Psoas muscle (tissue), 8 donors: Measurements from ENCODE around the gene UPF1. TPM values are rescaled to one million over a fixed set of nuclear protein-coding genes. Genes with fewer than 3 reads are reported as not detected.

Source experiments
- ATAC-seq, 4 donors: fragments of 200-7000 bp; cut with Tn5 transposase; one replicate each; pipeline ENCODE4 v1.9.1; 2020; ENCODE audit warnings: moderate library complexity in 3 of 4, mild to moderate bottlenecking in 2 of 4
- DNase-seq, 2 donors: peaks; one replicate each; pipeline ENCODE4 v3.0.0-alpha.2; 2020
- H3K27ac ChIP-seq: fragments of 200-600 bp; one replicate; pipeline ENCODE4 v1.8.0; 2022
- H3K27me3 ChIP-seq, 3 donors: fragments of 200-600 bp in 1 of 3; one replicate each; pipeline versions ENCODE4 v1.6.1 to v1.8.0; 2013 to 2022; ENCODE audit warnings: low read length in 2 of 3, mild to moderate bottlenecking in 2 of 3, moderate library complexity in 1 of 3; ENCODE audit not compliant: insufficient read depth in 3 of 3
- H3K36me3 ChIP-seq, 2 donors: fragments of 200-600 bp in 1 of 2; one replicate each; pipeline versions ENCODE4 v1.6.1 to v1.8.0; 2013 to 2022; ENCODE audit warnings: low read depth in 1 of 2, mild to moderate bottlenecking in 1 of 2, moderate library complexity in 1 of 2; ENCODE audit not compliant: insufficient read depth in 1 of 2
- H3K4me1 ChIP-seq: fragments of 200-600 bp; one replicate; pipeline ENCODE4 v1.8.0; 2022
- H3K4me3 ChIP-seq: fragments of 200-600 bp; one replicate; pipeline ENCODE4 v1.8.0; 2022; ENCODE audit warnings: mild to moderate bottlenecking
- H3K9me3 ChIP-seq: fragments of 200-600 bp; one replicate; pipeline ENCODE4 v1.8.0; 2022
- CTCF ChIP-seq: fragments of 200-600 bp; IDR thresholded peaks from one replicate; pipeline ENCODE4 v1.8.0; 2022; ENCODE audit warnings: antibody characterized with exemption
- WGBS, 3 donors: extraction: QIAGEN DNeasy Blood & Tissue Kit; methylation state at CpG; one replicate each; pipeline versions ENCODE4 v1.1.6 to v1.1.7; 2013; 5-methylcytosine and 5-hydroxymethylcytosine counted together
- intact Hi-C, 2 donors: fragments of 100-400 bp; cut with DNase I; formaldehyde crosslinking; loops; one replicate each; pipeline versions ENCODE4 v1.11.0 to v1.14.2; 2022
- long read RNA-seq, 2 donors: library from polyadenylated mRNA; unstranded; transcript quantifications; one replicate each; pipeline ENCODE4 v2.0.0, GENCODE V29; 2021
- polyA plus RNA-seq, 3 donors: library from polyadenylated mRNA; stranded (reverse); fragments of 200-250 nt; gene quantifications; one replicate each; pipeline ENCODE4 v1.2.3, GENCODE V29; 2013
- total RNA-seq, 4 donors: library from RNA; stranded (reverse); fragmentation: NEBNext Ultra II Directional in 2 of 4; extraction: Animal tissue kit (Norgen Biotek cat#: 25700) in 2 of 4; gene quantifications; one replicate each; pipeline versions ENCODE4 v1.2.1 to v1.2.4, GENCODE V29; 2021 to 2023
- donor health status: healthy with polysubstance abuse.
- donor health status: DM: no; HTN: no; CAD: no; lungs with moderate emphysema.
- donor health status: Bipolar disorder and iron deficiency.
- donor health status: healthy.
- donor health status: DM: yes; HTN: yes; CAD: no.
- donor health status: DM: no; HTN: no; CAD: no.
- donor health status: DM: no; HTN: no; CAD: no.
- donor health status: DM: yes; HTN: yes; CAD: no.

UPF1 gene
- total RNA-seq = 10 to 100 TPM; 34.6 to 45.0 (median 37.9) TPM
- 10 to 100 TPM; 15.6 to 34.5 (median 34.4) TPM for polyA plus RNA-seq
- long read RNA-seq, donor 1, full-length matches to known transcripts = 12 of 33 reads
- long read RNA-seq, donor 1, partial matches to known transcripts = 11 of 33 reads
- long read RNA-seq, donor 1, other reads (novel, unspliced or antisense) = 10 of 33 reads
- long read RNA-seq, donor 2, full-length matches to known transcripts = 55 of 113 reads
- long read RNA-seq, donor 2, partial matches to known transcripts = 51 of 113 reads
- long read RNA-seq, donor 2, other reads (novel, unspliced or antisense) = 7 of 113 reads

DNA sequence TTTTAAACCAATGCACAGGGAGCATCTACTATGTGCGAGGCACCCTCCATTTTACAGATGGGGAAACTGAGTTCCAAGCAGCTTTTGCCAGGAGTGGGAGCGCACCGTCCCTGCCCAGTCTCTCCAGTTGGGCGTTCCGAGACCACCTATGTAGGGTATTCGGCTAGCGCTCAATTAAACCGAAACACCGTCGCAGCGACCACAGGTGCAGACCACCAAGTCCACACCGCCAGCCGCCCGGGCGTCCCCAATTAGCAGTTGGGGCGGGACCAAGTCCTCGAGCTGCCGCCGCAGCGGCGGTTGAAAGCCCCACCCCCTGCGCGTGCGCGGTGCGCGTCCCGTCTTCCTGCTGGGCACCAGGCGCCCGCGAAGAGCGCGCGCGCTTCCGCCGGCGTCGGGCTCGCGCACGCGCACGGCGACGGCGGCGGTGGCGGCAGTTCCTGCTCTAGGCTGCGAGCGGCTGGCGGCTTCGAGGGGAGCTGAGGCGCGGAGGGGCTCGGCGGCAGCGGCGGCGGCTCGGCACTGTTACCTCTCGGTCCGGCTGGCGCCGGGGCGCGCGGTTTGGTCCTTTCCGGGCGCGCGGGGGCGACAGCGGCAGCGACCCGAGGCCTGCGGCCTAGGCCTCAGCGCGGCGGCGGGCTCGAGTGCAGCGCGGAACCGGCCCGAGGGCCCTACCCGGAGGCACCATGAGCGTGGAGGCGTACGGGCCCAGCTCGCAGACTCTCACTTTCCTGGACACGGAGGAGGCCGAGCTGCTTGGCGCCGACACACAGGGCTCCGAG is at the start of gene UPF1:
UPF1 (plus strand) TSS at position 436 of the 782 bp plus-strand sequence; CDS start at position 687, 251 bp downstream.
- Histone ChIP-seq H3K36me3 (peaks cover 4 to 27% of the 10 kb centered on the region in 2 donors), H3K4me1 (peaks cover 28% of the 10 kb centered on the region), H3K27me3 (no peaks in the 10 kb centered on the region), H3K9me3 (peaks cover 11% of the 10 kb centered on the region), H3K27ac (peak within 1 kb of the TSS; percentile 93), H3K4me3 (peak within 1 kb of the TSS; percentile 97)
- 0 to 1% (median 0%) methylated on average over 73 to 96 of the region's 96 CpGs for WGBS, 3 donors
- ATAC-seq (peak; percentile 93 to 96 (median 94)), DNase-seq (peak; percentile 95 to 98)
- TF ChIP-seq CTCF = no peak
- intact Hi-C loops = loop anchor here in 1 of 2 donors (10.0 kb wide), 1 partner anchor 147 kb away; the partner anchor contains the start of gene CRTC1

DNA sequence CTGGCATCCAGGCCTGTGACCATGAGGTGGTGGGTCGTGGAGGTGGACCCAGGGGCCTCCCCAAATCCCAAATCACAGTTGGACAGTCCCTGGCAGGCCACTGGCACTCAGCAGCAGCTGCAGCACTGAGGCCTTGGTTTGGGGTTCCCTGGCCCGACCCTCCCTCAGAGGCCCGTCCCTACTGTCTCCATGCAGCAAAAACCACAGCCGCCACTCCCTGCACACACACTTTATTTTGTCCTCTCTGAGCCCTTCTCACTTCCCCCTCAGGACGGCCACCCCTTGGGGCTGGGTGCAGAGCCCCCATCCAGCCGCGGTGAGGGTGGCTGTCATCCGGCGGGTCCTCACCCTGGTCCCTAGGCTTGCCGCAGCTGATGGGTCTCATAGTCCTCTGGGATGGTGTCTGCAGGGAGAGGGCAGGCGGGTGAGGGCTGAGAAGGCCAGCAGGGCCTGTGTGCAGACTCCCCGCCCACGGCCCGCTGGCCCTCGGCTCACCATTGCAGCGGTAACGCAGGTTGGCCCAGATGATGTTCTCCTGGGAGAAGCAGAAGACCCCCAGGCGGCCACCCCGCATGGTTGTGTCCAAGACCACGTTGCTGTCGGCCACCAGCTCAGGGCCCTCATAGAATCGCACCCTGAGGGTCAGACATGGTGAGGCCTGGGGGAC is 49.1 kb upstream of the UPF1 start:
- no peak for TF ChIP-seq CTCF
- Histone ChIP-seq H3K4me3 (no peak overlapping the region), H3K4me1 (no peaks in the 10 kb centered on the region), H3K27ac (no peak overlapping the region), H3K36me3 (no peaks in the 10 kb centered on the region), H3K9me3 (no peaks in the 10 kb centered on the region), H3K27me3 (peaks cover 0 to 24% (median 14%) of the 10 kb centered on the region in 3 donors)
- ATAC-seq (no peak), DNase-seq (no peak)
- 82 to 88% (median 83%) methylated on average over 22 of the region's 22 CpGs for WGBS, 3 donors
- intact Hi-C loops = no loop called here

DNA sequence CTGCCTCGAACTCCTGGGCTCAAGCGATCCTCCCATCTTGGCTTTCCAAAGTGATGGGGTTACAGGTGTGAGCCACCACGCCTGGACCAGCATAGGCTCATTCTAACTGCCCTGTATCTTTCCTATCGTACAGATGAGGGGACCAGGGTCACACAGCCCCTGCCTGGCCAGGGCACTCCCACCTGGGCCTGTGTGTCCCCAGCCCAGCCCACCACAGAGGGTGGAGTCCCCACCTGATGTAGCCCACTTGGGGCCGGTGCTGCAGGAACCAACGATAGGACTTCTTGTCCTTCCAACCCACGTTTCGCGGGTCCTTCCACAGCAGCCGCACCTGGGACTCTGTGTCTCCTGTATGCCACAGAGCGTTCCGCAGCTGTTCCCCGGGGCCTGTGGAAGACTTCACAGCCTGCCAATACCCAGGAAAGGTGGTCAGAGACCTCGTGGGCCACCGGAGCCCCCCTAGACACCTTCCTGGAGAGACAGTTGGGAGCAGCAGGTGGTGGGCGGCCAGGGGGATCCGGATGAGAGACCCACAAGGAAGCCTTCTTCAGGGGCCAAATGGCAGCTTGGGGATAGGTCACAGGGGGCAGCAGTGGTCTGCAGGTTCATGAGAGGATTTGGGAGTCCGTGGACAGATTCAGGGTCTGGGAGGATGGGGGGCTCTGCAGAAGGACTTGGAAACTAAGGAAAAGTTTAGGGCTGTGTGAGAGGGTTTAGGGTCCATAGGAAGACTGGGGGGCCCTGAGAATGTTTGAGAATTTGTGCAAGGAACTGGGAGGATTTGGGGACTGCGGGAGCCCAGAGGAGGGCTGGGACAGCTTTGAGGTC is 47.6 kb upstream of the UPF1 start:
- Histone ChIP-seq H3K27me3 (peaks cover 0 to 39% (median 24%) of the 10 kb centered on the region in 3 donors), H3K27ac (no peak overlapping the region), H3K9me3 (no peaks in the 10 kb centered on the region), H3K36me3 (no peaks in the 10 kb centered on the region), H3K4me3 (no peak overlapping the region), H3K4me1 (no peaks in the 10 kb centered on the region)
- TF ChIP-seq CTCF = no peak
- WGBS, 3 donors = 76 to 77% (median 76%) methylated on average over 19 of the region's 19 CpGs
- intact Hi-C loops = no loop called here
- no peak for DNase-seq
- ATAC-seq = no peak

DNA sequence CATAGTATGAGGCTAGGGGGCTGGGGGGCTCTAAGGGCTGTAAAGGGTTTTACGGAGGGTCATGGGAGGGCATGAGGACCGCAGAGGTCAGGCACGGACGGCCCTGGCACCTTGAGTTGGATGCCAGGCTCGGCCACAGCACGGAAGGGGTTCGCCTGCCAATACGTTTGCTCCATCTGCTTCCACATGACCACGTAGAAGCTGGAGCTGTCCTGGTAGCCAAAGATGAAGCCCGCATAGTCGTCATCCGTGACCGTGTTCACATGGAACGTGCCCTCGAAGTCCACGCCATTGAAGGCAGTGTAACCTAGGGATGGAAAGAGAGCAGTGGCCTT is 47.0 kb upstream of the UPF1 start:
- WGBS, 3 donors = 31 to 41% (median 32%) methylated on average over 15 to 16 of the region's 16 CpGs
- Histone ChIP-seq H3K4me1 (peaks cover 1% of the 10 kb centered on the region), H3K27ac (no peak overlapping the region), H3K36me3 (no peaks in the 10 kb centered on the region), H3K9me3 (no peaks in the 10 kb centered on the region), H3K4me3 (no peak overlapping the region), H3K27me3 (peaks cover 0 to 44% (median 28%) of the 10 kb centered on the region in 3 donors)
- TF ChIP-seq CTCF = no peak
- intact Hi-C loops = no loop called here
- peak in 2 of 4 donors; percentile 6 to 16 for ATAC-seq
- DNase-seq = no peak
